OCI-LY3 (cell line): ENCODE results near the gene SIN3A.

Source experiments
- H2AFZ ChIP-seq: fragments of 200-600, 300-600 bp; shearing (Covaris generic); 2 replicates; pipeline ENCODE4 v1.6.0; 2014; ENCODE audit warnings: antibody characterized with exemption, low read depth, low read length
- H3K27ac ChIP-seq: fragments of 200-600, 300-600 bp; sonication (generic); 2 replicates; pipeline ENCODE4 v1.5.1; 2014; ENCODE audit warnings: mild to moderate bottlenecking, low read length, moderate library complexity, mixed read lengths
- H3K27me3 ChIP-seq: fragments of 200-600, 300-600 bp; sonication (generic); 2 replicates; pipeline ENCODE4 v1.6.1; 2014; ENCODE audit warnings: low read depth, low read length, mixed read lengths
- H3K36me3 ChIP-seq: fragments of 200-600, 300-600 bp; sonication (generic); replicated peaks from 2 replicates; pipeline ENCODE3; 2014; ENCODE audit warnings: low read depth, low read length, mixed read lengths
- H3K4me1 ChIP-seq: fragments of 300-600, 200-600 bp; sonication (generic); 2 replicates; pipeline ENCODE4 v1.6.1; 2014; ENCODE audit warnings: low read length, mixed read lengths
- H3K4me2 ChIP-seq: fragments of 200-600, 300-600 bp; sonication (generic); 2 replicates; pipeline ENCODE4 v1.6.1; 2014; ENCODE audit warnings: low read length, mixed read lengths
- H3K4me3 ChIP-seq: fragments of 300-600, 200-600 bp; sonication (generic); 2 replicates; pipeline ENCODE4 v1.5.1; 2014; ENCODE audit warnings: antibody characterized with exemption, mild to moderate bottlenecking, low read length, moderate library complexity
- H3K79me2 ChIP-seq: fragments of 300-600, 200-600 bp; shearing (Covaris generic); 2 replicates; pipeline ENCODE4 v1.6.1; 2014; ENCODE audit warnings: mild to moderate bottlenecking, low read length, mixed read lengths
- H3K9ac ChIP-seq: fragments of 300-600, 200-600 bp; shearing (Covaris generic); 2 replicates; pipeline ENCODE4 v1.6.0; 2014; ENCODE audit warnings: mild to moderate bottlenecking, low read length, moderate library complexity
- H3K9me3 ChIP-seq: fragments of 200-600, 300-600 bp; shearing (Covaris generic); 2 replicates; pipeline ENCODE4 v1.6.1; 2014; ENCODE audit warnings: low read length, mixed read lengths; ENCODE audit not compliant: insufficient read depth
- H4K20me1 ChIP-seq: fragments of 200-600, 300-600 bp; sonication (generic); 2 replicates; pipeline ENCODE4 v1.6.1; 2016; ENCODE audit warnings: low read length, mixed read lengths; ENCODE audit not compliant: insufficient read depth
- EZH2phosphoT487 ChIP-seq: fragments of 200-600 bp; shearing (Covaris generic); IDR thresholded peaks from 2 replicates; pipeline ENCODE4 v1.6.1; 2018; ENCODE audit warnings: antibody characterized with exemption, mixed run types, low read depth
- TF ChIP-seq, protein P1 (sequence below): fragments of 200-600, 300-600 bp; sonication (generic); IDR thresholded peaks from 2 replicates; pipeline ENCODE4 v1.5.1; 2014; ENCODE audit warnings: antibody characterized with exemption, low read length, low read depth

Gene SIN3A

DNA sequence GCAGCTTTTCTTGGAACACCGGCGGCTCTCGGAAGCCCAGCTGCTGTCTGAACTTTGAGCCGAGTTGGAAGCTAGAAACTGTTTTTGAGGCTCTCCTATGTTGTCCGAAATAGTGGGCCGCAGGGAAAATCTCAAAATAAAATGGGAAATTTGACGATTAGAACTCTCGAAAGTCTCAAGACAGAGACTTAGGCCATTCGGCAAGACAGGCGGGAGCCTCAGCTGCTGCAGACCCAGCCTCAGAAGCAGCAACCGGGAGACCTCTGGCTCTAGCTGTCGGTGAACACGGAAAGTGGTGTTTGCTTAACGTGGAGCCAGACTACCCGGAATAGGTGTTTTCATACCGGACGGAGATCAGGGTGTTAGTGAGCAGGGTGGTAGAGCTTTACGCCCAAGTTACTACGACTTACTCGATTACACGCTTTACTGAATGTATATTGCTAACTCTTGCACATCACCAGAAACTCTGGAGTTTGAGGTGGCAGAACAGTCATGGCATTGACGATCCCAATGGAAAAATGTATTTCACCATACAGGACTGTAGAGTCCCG lies 82.7 kb downstream of the SIN3A start:
- Histone ChIP-seq H3K9me3 (no peaks in the 10 kb centered on the region), H3K4me1 (peaks cover 16% of the 10 kb centered on the region), H3K27ac (peak overlapping the region; percentile 84), H3K79me2 (peaks cover 22% of the 10 kb centered on the region), H3K27me3 (no peaks in the 10 kb centered on the region), H3K4me2 (peak overlapping the region; percentile 92), H3K4me3 (peak overlapping the region; percentile 83), H2AFZ (no peak overlapping the region; the same call in 1 of the 2 replicates), H3K9ac (peak overlapping the region; percentile 85), H4K20me1 (no peaks in the 10 kb centered on the region), H3K36me3 (peaks cover 41% of the 10 kb centered on the region)
- TF ChIP-seq EZH2phosphoT487: no peak
- TF ChIP-seq, protein P1, sequence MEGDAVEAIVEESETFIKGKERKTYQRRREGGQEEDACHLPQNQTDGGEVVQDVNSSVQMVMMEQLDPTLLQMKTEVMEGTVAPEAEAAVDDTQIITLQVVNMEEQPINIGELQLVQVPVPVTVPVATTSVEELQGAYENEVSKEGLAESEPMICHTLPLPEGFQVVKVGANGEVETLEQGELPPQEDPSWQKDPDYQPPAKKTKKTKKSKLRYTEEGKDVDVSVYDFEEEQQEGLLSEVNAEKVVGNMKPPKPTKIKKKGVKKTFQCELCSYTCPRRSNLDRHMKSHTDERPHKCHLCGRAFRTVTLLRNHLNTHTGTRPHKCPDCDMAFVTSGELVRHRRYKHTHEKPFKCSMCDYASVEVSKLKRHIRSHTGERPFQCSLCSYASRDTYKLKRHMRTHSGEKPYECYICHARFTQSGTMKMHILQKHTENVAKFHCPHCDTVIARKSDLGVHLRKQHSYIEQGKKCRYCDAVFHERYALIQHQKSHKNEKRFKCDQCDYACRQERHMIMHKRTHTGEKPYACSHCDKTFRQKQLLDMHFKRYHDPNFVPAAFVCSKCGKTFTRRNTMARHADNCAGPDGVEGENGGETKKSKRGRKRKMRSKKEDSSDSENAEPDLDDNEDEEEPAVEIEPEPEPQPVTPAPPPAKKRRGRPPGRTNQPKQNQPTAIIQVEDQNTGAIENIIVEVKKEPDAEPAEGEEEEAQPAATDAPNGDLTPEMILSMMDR: no peak

DNA sequence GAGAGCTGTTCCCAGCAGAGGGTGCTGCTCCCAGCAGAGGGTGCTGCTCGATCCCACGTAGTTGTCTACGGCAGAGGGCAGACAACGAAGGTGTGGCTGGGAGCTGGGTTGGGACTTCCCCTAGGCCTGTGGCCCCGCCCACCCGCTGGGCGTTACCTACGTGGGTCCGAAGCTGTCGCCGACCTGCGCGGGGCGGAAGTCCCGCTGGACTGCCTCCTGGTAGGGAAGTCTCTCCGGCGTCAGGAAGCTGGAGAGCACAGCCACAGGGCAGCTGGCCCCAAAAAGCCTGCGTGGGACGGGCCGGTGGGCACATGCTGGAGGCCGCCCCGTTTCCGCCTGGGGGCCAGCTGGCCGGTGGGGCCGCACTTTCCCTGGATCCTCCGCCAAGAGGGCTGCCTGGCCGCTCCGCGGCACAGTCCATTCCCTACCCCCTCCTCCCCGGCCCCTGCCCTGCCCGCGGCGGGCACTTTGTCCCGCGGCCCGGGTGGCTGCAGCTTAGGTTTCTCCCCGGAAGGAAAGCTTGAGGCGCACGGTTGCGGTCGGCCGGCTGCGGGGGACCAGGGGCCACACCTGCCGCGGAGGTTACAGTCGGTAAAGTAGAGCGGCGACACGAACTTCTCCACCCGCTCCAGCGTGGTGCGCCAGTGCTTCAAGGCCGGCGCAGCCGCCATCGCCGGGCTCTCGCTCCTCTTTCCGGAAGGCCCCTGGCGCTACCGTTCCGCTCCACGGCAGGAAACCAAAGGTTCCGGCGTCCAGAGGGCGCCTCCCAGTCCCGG lies 83.4 kb downstream of the SIN3A start, which contains the start of gene MAN2C1:
TSS of gene MAN2C1 (minus strand) at position 695 of the 776 bp plus-strand sequence. CDS start at position 671, 24 bp downstream.
- peak within 1 kb of the TSS; percentile 19; the same call in 1 of the 2 replicates for H2AFZ ChIP-seq
- no peak for TF ChIP-seq EZH2phosphoT487
- TF ChIP-seq, protein P1: peak; percentile 88
- H3K27ac ChIP-seq: peak within 1 kb of the TSS; percentile 84
- peak within 1 kb of the TSS; percentile 83 for H3K4me3 ChIP-seq
- peaks cover 35% of the 10 kb centered on the region for H3K36me3 ChIP-seq
- peaks cover 22% of the 10 kb centered on the region for H3K79me2 ChIP-seq
- H3K27me3 ChIP-seq: no peaks in the 10 kb centered on the region
- no peaks in the 10 kb centered on the region for H4K20me1 ChIP-seq
- no peaks in the 10 kb centered on the region for H3K9me3 ChIP-seq
- H3K4me1 ChIP-seq: peaks cover 16% of the 10 kb centered on the region
- H3K9ac ChIP-seq: peak within 1 kb of the TSS; percentile 85
- peak within 1 kb of the TSS; percentile 92 for H3K4me2 ChIP-seq

DNA sequence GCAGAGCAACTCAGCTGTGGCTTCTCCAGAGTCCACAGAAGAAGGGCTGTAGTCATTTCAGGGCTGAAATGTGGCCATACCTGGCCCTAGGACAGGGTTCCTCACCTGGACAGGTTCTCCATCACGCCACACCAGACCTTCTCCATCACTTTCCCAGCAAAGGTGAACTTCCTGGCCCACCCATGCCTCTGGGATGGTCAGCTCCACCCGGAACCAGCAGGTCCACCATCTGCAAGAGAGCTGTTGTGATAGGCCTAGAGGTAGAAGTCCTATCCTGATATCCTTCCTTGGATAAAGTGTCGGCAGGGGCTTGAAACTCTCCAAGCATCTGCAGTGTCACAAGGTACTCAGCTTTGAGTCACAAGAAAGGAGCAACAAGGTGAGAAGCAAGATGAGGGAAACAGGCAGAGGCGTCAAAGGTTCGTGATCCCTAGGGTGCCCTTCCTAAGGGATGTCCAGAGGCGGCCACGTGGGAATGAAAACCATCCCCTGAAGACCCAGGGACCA lies 84.0 kb downstream of the SIN3A start:
- Histone ChIP-seq H3K79me2 (peaks cover 22% of the 10 kb centered on the region), H4K20me1 (no peaks in the 10 kb centered on the region), H2AFZ (0 out of 2 replicates have a peak overlapping the region, but pooled peaks have one; percentile 12), H3K4me1 (peaks cover 16% of the 10 kb centered on the region), H3K4me3 (peak overlapping the region; percentile 83), H3K4me2 (peak overlapping the region; percentile 92), H3K36me3 (peaks cover 31% of the 10 kb centered on the region), H3K9me3 (no peaks in the 10 kb centered on the region), H3K27me3 (no peaks in the 10 kb centered on the region), H3K9ac (peak overlapping the region; percentile 40; the same call in 1 of the 2 replicates), H3K27ac (no peak overlapping the region)
- no peak for TF ChIP-seq EZH2phosphoT487
- TF ChIP-seq, protein P1: no peak

DNA sequence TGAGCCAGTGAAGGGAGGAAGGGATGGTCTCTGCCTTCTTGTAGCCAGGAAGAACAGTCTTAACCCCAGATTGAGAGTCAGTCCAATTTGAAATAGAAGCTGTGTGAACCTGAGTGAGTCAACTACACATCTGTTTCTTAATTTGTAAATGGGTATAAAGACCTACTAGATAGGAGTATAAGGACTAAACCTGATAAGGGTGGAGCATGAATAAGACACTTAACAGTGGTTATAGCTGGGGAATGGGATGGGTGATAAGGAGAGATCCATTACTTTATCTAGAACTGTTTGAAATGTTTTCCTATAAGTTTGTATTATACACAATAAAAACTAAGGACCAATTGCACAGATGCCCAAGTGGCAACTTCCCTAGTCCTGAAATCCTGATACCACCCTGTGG lies 84.5 kb downstream of the SIN3A start:
- Histone ChIP-seq H3K36me3 (peaks cover 31% of the 10 kb centered on the region), H3K4me2 (peak overlapping the region; percentile 92), H3K9ac (no peak overlapping the region; the same call in 1 of the 2 replicates), H3K79me2 (peaks cover 22% of the 10 kb centered on the region), H3K4me1 (peaks cover 16% of the 10 kb centered on the region), H2AFZ (no peak overlapping the region), H3K27ac (no peak overlapping the region), H3K27me3 (no peaks in the 10 kb centered on the region), H3K9me3 (no peaks in the 10 kb centered on the region), H3K4me3 (peak overlapping the region; percentile 83; the same call in 1 of the 2 replicates), H4K20me1 (no peaks in the 10 kb centered on the region)
- TF ChIP-seq EZH2phosphoT487: no peak
- TF ChIP-seq, protein P1: no peak
